HCT116 (cell line): ENCODE measurements around the gene CCDC174. TPM values are rescaled to one million over a fixed set of nuclear protein-coding genes. Genes with fewer than 3 reads are reported as not detected.

Source experiments
- ATAC-seq: fragments of 200-7000 bp; cut with Tn5 transposase; 2 replicates; pipeline ENCODE4 v1.9.1; 2020; ENCODE audit warnings: mild to moderate bottlenecking, moderate library complexity
- BruUV-seq: library from RNA; stranded (reverse); fragments of 400-500 nt; replicated peaks from 2 replicates; lab custom pipeline; 2021; lab: Mats Ljungman, UMichigan
- CTCF ChIA-PET: fragments of 300-600 bp; sonication (Branson Sonifier 250); formaldehyde crosslinking; loops from one replicate; lab custom pipeline; 2021; ENCODE audit warnings: antibody characterized with exemption; lab: Charles Lee
- POLR2A ChIA-PET: fragments of 300-600, 350-600 bp; sonication (Branson Sonifier 250); formaldehyde crosslinking; loops from one replicate; lab custom pipeline; 2021; ENCODE audit warnings: antibody characterized with exemption; lab: Charles Lee
- RAD21 ChIA-PET, 2 experiments: fragments of 300-600 bp; sonication (Branson Sonifier 250); formaldehyde crosslinking; loops; one replicate each; lab custom pipeline; 2023; ENCODE audit warnings: low total read pairs in 2 of 2; ENCODE audit not compliant: uncharacterized antibody in 2 of 2, unreplicated experiment in 2 of 2, low non-redundant PET in 1 of 2; lab: Charles Lee
- DNase-seq: peaks from one replicate; pipeline ENCODE4 v3.0.0-alpha.2; 2010; ENCODE audit warnings: low read depth, low spot score
- H2AFZ ChIP-seq: fragments of 200-600 bp; shearing (Covaris generic), sonication (generic); 2 replicates; pipeline ENCODE4 v1.6.1; 2017; ENCODE audit warnings: low read depth, mixed run types, mixed read lengths, antibody characterized with exemption, low read length; ENCODE audit not compliant: poor library complexity, severe bottlenecking
- H3K27ac ChIP-seq: 2 replicates; pipeline ENCODE4 v1.5.1; 2012; ENCODE audit warnings: low read depth, low read length
- H3K27me3 ChIP-seq: fragments of 200-600 bp; sonication (generic); 2 replicates; pipeline ENCODE4 v1.6.1; 2016; ENCODE audit warnings: mixed run types, low read length, mixed read lengths; ENCODE audit not compliant: insufficient read depth
- H3K36me3 ChIP-seq, 2 experiments: fragments of 200-500 bp in 1 of 2; fragments of 200-600 bp in 1 of 2; sonication (Bioruptor generic) in 1 of 2; sonication (generic) in 1 of 2; 2 replicates each; pipeline versions ENCODE4 v1.5.1 to v1.6.1; 2014 to 2016; ENCODE audit warnings: low read length in 2 of 2, inconsistent platforms in 1 of 2, mixed read lengths in 1 of 2, mixed run types in 1 of 2; ENCODE audit not compliant: insufficient read depth in 2 of 2, control insufficient read depth in 1 of 2
- H3K4me1 ChIP-seq, 2 experiments: fragments of 200-600 bp in 1 of 2; sonication (generic) in 1 of 2; 2 replicates each; pipeline versions ENCODE4 v1.5.1 to v1.6.1; 2012 to 2017; ENCODE audit warnings: low read length in 2 of 2, inconsistent platforms in 1 of 2, mild to moderate bottlenecking in 1 of 2, mixed read lengths in 1 of 2, mixed run types in 1 of 2, moderate library complexity in 1 of 2; ENCODE audit not compliant: insufficient read depth in 2 of 2, control insufficient read depth in 1 of 2
- H3K4me2 ChIP-seq: fragments of 200-600 bp; sonication (generic); 2 replicates; pipeline ENCODE4 v1.6.1; 2017; ENCODE audit warnings: mixed run types, low read length, mixed read lengths
- H3K4me3 ChIP-seq, 2 experiments: fragments of 200-600 bp in 1 of 2; sonication (generic) in 1 of 2; replicated peaks in 1 of 2; 2 replicates each; pipeline ENCODE4 v1.5.1; 2011 to 2016; ENCODE audit warnings: low read length in 2 of 2, control low read depth in 1 of 2, low read depth in 1 of 2, mild to moderate bottlenecking in 1 of 2, mixed read lengths in 1 of 2, mixed run types in 1 of 2
- H3K79me2 ChIP-seq: fragments of 200-600 bp; sonication (generic); 2 replicates; pipeline ENCODE4 v1.6.1; 2017; ENCODE audit warnings: mild to moderate bottlenecking, mixed run types, low read length, moderate library complexity, mixed read lengths; ENCODE audit not compliant: insufficient read depth
- H3K9ac ChIP-seq: fragments of 200-600 bp; sonication (generic); 2 replicates; pipeline ENCODE4 v1.6.1; 2016; ENCODE audit warnings: low read length, mixed read lengths
- H3K9me2 ChIP-seq: fragments of 200-600 bp; sonication (generic), shearing (Covaris generic); 2 replicates; pipeline ENCODE4 v1.6.1; 2017; ENCODE audit warnings: mixed run types, mild to moderate bottlenecking, moderate library complexity; ENCODE audit not compliant: insufficient read depth
- H3K9me3 ChIP-seq, 2 experiments: fragments of 200-500 bp in 1 of 2; fragments of 200-600 bp in 1 of 2; sonication (Bioruptor generic) in 1 of 2; sonication (generic) in 1 of 2; 2 replicates each; pipeline ENCODE4 v1.6.1; 2014 to 2017; ENCODE audit warnings: low read length in 2 of 2, mixed read lengths in 2 of 2, inconsistent platforms in 1 of 2, low read depth in 1 of 2, mild to moderate bottlenecking in 1 of 2, mixed run types in 1 of 2, moderate library complexity in 1 of 2; ENCODE audit not compliant: control insufficient read depth in 1 of 2, insufficient read depth in 1 of 2
- H4K20me1 ChIP-seq: fragments of 200-600 bp; sonication (generic), shearing (Covaris generic); 2 replicates; pipeline ENCODE4 v1.6.1; 2017; ENCODE audit warnings: mixed run types, mild to moderate bottlenecking, moderate library complexity; ENCODE audit not compliant: insufficient read depth
- ATF3 ChIP-seq: IDR thresholded peaks from 2 replicates; pipeline ENCODE4 v1.6.1; 2012
- EGR1 ChIP-seq: IDR thresholded peaks from 2 replicates; pipeline ENCODE4 v1.6.1; 2012; ENCODE audit warnings: low read depth
- ELF1 ChIP-seq: IDR thresholded peaks from 2 replicates; pipeline ENCODE4 v1.6.1; 2012; ENCODE audit warnings: low read depth, borderline replicate concordance
- EZH2phosphoT487 ChIP-seq: fragments of 200-600 bp; IDR thresholded peaks from 2 replicates; pipeline ENCODE4 v1.6.1; 2018; ENCODE audit warnings: antibody characterized with exemption, borderline replicate concordance
- POLR2A ChIP-seq: IDR thresholded peaks from 2 replicates; pipeline ENCODE4 v1.7.0; 2011; ENCODE audit warnings: borderline replicate concordance; ENCODE audit not compliant: insufficient read depth, insufficient read length; ENCODE audit errors: extremely low read depth
- SIN3A ChIP-seq: IDR thresholded peaks from 2 replicates; pipeline ENCODE4 v1.6.1; 2012; ENCODE audit warnings: low read depth
- SP1 ChIP-seq: IDR thresholded peaks from 2 replicates; pipeline ENCODE4 v1.6.1; 2012; ENCODE audit warnings: low read depth
- TCF7L2 ChIP-seq: IDR thresholded peaks from 2 replicates; pipeline ENCODE4 v1.7.0; 2011; ENCODE audit warnings: borderline replicate concordance, inconsistent platforms; ENCODE audit not compliant: insufficient read depth, insufficient read length; ENCODE audit errors: extremely low read depth
- ZBTB33 ChIP-seq: IDR thresholded peaks from 2 replicates; pipeline ENCODE4 v1.6.1; 2011; ENCODE audit warnings: mild to moderate bottlenecking, low read length, moderate library complexity; ENCODE audit not compliant: insufficient replicate concordance; ENCODE audit errors: extremely low read depth
- ZFX ChIP-seq: fragments of 450-650 bp; IDR thresholded peaks from 2 replicates; pipeline ENCODE4 v1.6.1; 2017
- ZNF274 ChIP-seq: fragments of 200-500 bp; sonication (Bioruptor generic); IDR thresholded peaks from 2 replicates; pipeline ENCODE4 v1.6.1; 2014; ENCODE audit warnings: mild to moderate bottlenecking, low read depth, low read length, inconsistent platforms
- intact Hi-C: fragments of 100-400 bp; cut with micrococcal nuclease; formaldehyde crosslinking; loops from 2 replicates; pipeline ENCODE4 v1.10.0; 2022
- total RNA-seq: library from RNA; stranded (reverse); gene quantifications from one replicate; pipeline ENCODE4 v1.2.1, GENCODE V29; 2021; ENCODE audit not compliant: unreplicated experiment
- TF ChIP-seq, protein P1 (sequence below): IDR thresholded peaks from 2 replicates; pipeline ENCODE4 v1.6.1; 2012; ENCODE audit warnings: low read depth

The CCDC174 gene
- total RNA-seq, 1 experiment from 2014 or later, result 15.6 TPM

GRCh38 chr3:14609941-14610340 lies 41.6 kb upstream of the CCDC174 start:
- Histone ChIP-seq H3K9me3 (no peaks in the 10 kb centered on the region), H3K36me3 (no peaks in the 10 kb centered on the region)

More at GRCh38 chr3:14609941-14610340, 41.6 kb upstream of the CCDC174 start:
- TF ChIP-seq SIN3A, result no peak
- no peak for TF ChIP-seq EZH2phosphoT487
- no peak for TF ChIP-seq EGR1
- TF ChIP-seq ATF3, result no peak
- TF ChIP-seq TCF7L2, result no peak
- TF ChIP-seq SP1, result no peak
- TF ChIP-seq, protein P1, sequence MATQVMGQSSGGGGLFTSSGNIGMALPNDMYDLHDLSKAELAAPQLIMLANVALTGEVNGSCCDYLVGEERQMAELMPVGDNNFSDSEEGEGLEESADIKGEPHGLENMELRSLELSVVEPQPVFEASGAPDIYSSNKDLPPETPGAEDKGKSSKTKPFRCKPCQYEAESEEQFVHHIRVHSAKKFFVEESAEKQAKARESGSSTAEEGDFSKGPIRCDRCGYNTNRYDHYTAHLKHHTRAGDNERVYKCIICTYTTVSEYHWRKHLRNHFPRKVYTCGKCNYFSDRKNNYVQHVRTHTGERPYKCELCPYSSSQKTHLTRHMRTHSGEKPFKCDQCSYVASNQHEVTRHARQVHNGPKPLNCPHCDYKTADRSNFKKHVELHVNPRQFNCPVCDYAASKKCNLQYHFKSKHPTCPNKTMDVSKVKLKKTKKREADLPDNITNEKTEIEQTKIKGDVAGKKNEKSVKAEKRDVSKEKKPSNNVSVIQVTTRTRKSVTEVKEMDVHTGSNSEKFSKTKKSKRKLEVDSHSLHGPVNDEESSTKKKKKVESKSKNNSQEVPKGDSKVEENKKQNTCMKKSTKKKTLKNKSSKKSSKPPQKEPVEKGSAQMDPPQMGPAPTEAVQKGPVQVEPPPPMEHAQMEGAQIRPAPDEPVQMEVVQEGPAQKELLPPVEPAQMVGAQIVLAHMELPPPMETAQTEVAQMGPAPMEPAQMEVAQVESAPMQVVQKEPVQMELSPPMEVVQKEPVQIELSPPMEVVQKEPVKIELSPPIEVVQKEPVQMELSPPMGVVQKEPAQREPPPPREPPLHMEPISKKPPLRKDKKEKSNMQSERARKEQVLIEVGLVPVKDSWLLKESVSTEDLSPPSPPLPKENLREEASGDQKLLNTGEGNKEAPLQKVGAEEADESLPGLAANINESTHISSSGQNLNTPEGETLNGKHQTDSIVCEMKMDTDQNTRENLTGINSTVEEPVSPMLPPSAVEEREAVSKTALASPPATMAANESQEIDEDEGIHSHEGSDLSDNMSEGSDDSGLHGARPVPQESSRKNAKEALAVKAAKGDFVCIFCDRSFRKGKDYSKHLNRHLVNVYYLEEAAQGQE, result no peak
- TF ChIP-seq ZFX, result no peak
- TF ChIP-seq ZBTB33, result no peak
- TF ChIP-seq ELF1, result no peak
- TF ChIP-seq POLR2A, result no peak
- no peak for TF ChIP-seq ZNF274
- Histone ChIP-seq H3K4me2 (no peak overlapping the region), H4K20me1 (no peaks in the 10 kb centered on the region), H3K9ac (no peak overlapping the region), H3K4me1 (peaks cover 0 to 18% of the 10 kb centered on the region in 2 experiments; a peak in 2 of 4 replicates), H3K4me3 (no peak overlapping the region), H3K27me3 (peaks cover 10% of the 10 kb centered on the region; the same call in 1 of the 2 replicates), H2AFZ (no peak overlapping the region), H3K9me2 (no peaks in the 10 kb centered on the region), H3K27ac (no peak overlapping the region), H3K79me2 (no peaks in the 10 kb centered on the region)
- intact Hi-C loops, result no loop called here
- CTCF ChIA-PET, result no interaction called here
- no TSS peak for BruUV-seq
- ATAC-seq, result no peak
- POLR2A ChIA-PET, result no interaction called here
- DNase-seq, result no peak
- RAD21 ChIA-PET, result no interaction called here
